ENCODE results near the gene CCL26.
"Not testable (repeated sequence)": the region's sequence is repeated elsewhere in the genome, so short reads cannot be mapped to it uniquely, and the experiment has no call there.

CCL26 gene

GRCh38 chr7:75737856-75738603 lies 34.0 kb downstream of the CCL26 start:
- no peak for FAIRE-seq

GRCh38 chr7:75735581-75736350 lies 36.2 kb downstream of the CCL26 start:
- FAIRE-seq = no peak

- no peak for FAIRE-seq
Observed at GRCh38 chr7:75734586-75735458, 37.2 kb downstream of the CCL26 start.

GRCh38 chr7:75732764-75733630 lies 39.0 kb downstream of the CCL26 start:
- FAIRE-seq = no peak

- no peak for FAIRE-seq
Observed at GRCh38 chr7:75732016-75732521, 39.9 kb downstream of the CCL26 start.

- no peak for FAIRE-seq
Observed at GRCh38 chr7:75729851-75730274, 42.1 kb downstream of the CCL26 start.

GRCh38 chr7:75727881-75728593 lies 44.0 kb downstream of the CCL26 start:
- no peak for FAIRE-seq

- FAIRE-seq = not testable (repeated sequence)
Observed at GRCh38 chr7:75727351-75727750, 44.7 kb downstream of the CCL26 start.

GRCh38 chr7:75725306-75725705 lies 46.7 kb downstream of the CCL26 start:
- no peak for FAIRE-seq

- FAIRE-seq = no peak
Observed at GRCh38 chr7:75723444-75723843, 48.6 kb downstream of the CCL26 start.

GRCh38 chr7:75722373-75722772 lies 49.6 kb downstream of the CCL26 start:
- no peak for FAIRE-seq

- not testable (repeated sequence) for FAIRE-seq
Observed at GRCh38 chr7:75721922-75722321, 50.1 kb downstream of the CCL26 start.

GRCh38 chr7:75721426-75721825 lies 50.6 kb downstream of the CCL26 start:
- no peak for FAIRE-seq

GRCh38 chr7:75719626-75720025 lies 52.4 kb downstream of the CCL26 start:
- no peak for FAIRE-seq
